A673 (cell line): ENCODE results near the gene LSM6.

ENCODE experiments used
- EZH2 ChIP-seq: fragments of 200-600 bp; sonication (generic); IDR thresholded peaks from 2 replicates; pipeline ENCODE4 v1.6.1; 2017; ENCODE audit warnings: borderline replicate concordance, low read depth, mild to moderate bottlenecking, mixed read lengths, antibody characterized with exemption, low read length; ENCODE audit not compliant: poor library complexity, severe bottlenecking
- TF ChIP-seq, protein P1 (sequence below): fragments of 300-800, 200-600 bp; sonication (generic); conservative IDR thresholded peaks from 2 replicates; pipeline ENCODE4 v1.5.1; 2017; ENCODE audit warnings: low read depth, mild to moderate bottlenecking, antibody characterized with exemption, low read length, moderate library complexity, mixed read lengths

DNA sequence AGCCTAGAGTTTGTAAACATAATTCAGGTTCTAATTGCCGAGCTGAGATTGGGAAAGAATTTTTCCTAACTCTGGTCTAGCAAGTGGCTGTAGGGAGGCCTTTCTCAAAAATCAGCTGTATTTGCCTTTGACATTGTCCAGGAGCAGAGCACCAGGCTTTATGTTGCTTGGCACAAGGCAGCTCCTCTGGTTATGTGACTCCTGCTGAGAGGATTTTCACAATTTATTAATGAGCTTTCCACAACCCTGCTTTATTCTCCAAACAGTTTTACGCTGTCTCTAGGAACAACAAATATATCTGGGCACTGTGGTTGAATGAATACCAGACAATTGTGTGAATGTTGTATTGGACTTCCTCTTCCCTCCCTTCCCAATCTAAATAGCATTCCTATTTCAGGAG lies 14.9 kb downstream of the LSM6 start:
- TF ChIP-seq EZH2 = no peak
- TF ChIP-seq, protein P1, sequence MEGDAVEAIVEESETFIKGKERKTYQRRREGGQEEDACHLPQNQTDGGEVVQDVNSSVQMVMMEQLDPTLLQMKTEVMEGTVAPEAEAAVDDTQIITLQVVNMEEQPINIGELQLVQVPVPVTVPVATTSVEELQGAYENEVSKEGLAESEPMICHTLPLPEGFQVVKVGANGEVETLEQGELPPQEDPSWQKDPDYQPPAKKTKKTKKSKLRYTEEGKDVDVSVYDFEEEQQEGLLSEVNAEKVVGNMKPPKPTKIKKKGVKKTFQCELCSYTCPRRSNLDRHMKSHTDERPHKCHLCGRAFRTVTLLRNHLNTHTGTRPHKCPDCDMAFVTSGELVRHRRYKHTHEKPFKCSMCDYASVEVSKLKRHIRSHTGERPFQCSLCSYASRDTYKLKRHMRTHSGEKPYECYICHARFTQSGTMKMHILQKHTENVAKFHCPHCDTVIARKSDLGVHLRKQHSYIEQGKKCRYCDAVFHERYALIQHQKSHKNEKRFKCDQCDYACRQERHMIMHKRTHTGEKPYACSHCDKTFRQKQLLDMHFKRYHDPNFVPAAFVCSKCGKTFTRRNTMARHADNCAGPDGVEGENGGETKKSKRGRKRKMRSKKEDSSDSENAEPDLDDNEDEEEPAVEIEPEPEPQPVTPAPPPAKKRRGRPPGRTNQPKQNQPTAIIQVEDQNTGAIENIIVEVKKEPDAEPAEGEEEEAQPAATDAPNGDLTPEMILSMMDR = no peak
